Motor neuron (in vitro differentiated cells): Measurements from ENCODE around the gene SNIP1. TPM values are rescaled to one million over a fixed set of nuclear protein-coding genes. Genes with fewer than 3 reads are reported as not detected.
"Not testable (repeated sequence)": the region's sequence is repeated elsewhere in the genome, so short reads cannot be mapped to it uniquely, and the experiment has no call there.

Experiments
- ATAC-seq, 8 experiments: fragments of 200-7000 bp; cut with Tn5 transposase; replicated peaks in 6 of 8; 2 replicates each; pipeline ENCODE4 v1.8.0; 2021; ENCODE audit warnings: mild to moderate bottlenecking in 8 of 8, moderate library complexity in 8 of 8
- H3K27ac ChIP-seq, 2 donors: fragments of 250-450 bp; sonication (Bioruptor Pico); 2 replicates each; pipeline ENCODE4 v1.9.0; 2021; ENCODE audit warnings: antibody characterized with exemption in 2 of 2, mild to moderate bottlenecking in 2 of 2, moderate library complexity in 1 of 2
- H3K4me1 ChIP-seq, 2 donors: fragments of 250-450 bp; sonication (Bioruptor Pico); replicated peaks in 1 of 2; 2 replicates each; pipeline ENCODE4 v1.6.1; 2021; ENCODE audit warnings: antibody characterized with exemption in 2 of 2, mild to moderate bottlenecking in 2 of 2, moderate library complexity in 1 of 2
- H3K4me3 ChIP-seq, 5 donors: fragments of 250-450 bp; sonication (Bioruptor Pico); 2 replicates each; pipeline ENCODE4 v1.9.0; 2021; ENCODE audit warnings: antibody characterized with exemption in 5 of 5, mild to moderate bottlenecking in 5 of 5, moderate library complexity in 4 of 5
- WGBS, 10 experiments: fragments of 450-650 bp; shearing (Covaris generic); methylation state at CpG; one replicate each; pipeline ENCODE4 v1.0.0; 2022; 5-methylcytosine and 5-hydroxymethylcytosine counted together
- in situ Hi-C, 9 experiments: fragments of 400-800 bp; cut with MboI; loops; one replicate each; pipeline ENCODE4 v1.15.0; 2021; ENCODE audit warnings: low sequenced_read_pairs in 9 of 9, low pct_unique_long_range_greater_than_20kb in 2 of 9; ENCODE audit not compliant: unreplicated experiment in 9 of 9
- total RNA-seq, 8 experiments: library from RNA; unstranded; fragments of 300-600 nt; gene quantifications; 2 replicates each; pipeline versions ENCODE4 v1.2.3 to v1.2.4, GENCODE V29; 2022

SNIP1 gene
- total RNA-seq, result 10 to 100 TPM in 7 of 8 experiments, 1 to 10 TPM in 1; 8.5 to 25.1 (median 16.4) TPM

- peak within 1 kb of the TSS; percentile 74 to 99 (median 93) for H3K4me3 ChIP-seq
- in situ Hi-C loops, result no loop called here
- H3K4me1 ChIP-seq, result peaks cover 16 to 19% of the 10 kb centered on the region in 2 donors
- ATAC-seq, result peak; percentile 68 to 91 (median 74)
- H3K27ac ChIP-seq, result peak within 1 kb of the TSS; percentile 70 to 94
- 7 to 100% (median 48%) methylated on average over 1 to 27 of the region's 54 CpGs for WGBS, 10 experiments
These were observed at the start of gene SNIP1 for GRCh38 chr1:37553927-37554808. TSS of gene SNIP1 (minus strand) at chr1:37554293. CDS start at chr1:37554229, 64 bp downstream.

GRCh38 chr1:37602750-37603694 lies 48.9 kb upstream of the SNIP1 start:
- 13 to 33% (median 27%) methylated on average over 2 to 8 of the region's 8 CpGs for WGBS, 10 experiments
- in situ Hi-C loops, result loop anchor here in 2 of 9 experiments (10.0 kb wide), 2 partner anchors 72 to 82 kb away; no protein-coding TSS in a partner anchor
- peaks cover 3% of the 10 kb centered on the region in 2 donors for H3K4me1 ChIP-seq
- H3K27ac ChIP-seq, result no peak overlapping the region
- peak; percentile 64 to 88 (median 78) for ATAC-seq
- no peak overlapping the region for H3K4me3 ChIP-seq

GRCh38 chr1:37601441-37601840 lies 47.3 kb upstream of the SNIP1 start:
- ATAC-seq, result no peak
- Histone ChIP-seq H3K4me1 (peaks cover 3% of the 10 kb centered on the region in 2 donors), H3K27ac (no peak overlapping the region), H3K4me3 (no peak overlapping the region)
- in situ Hi-C loops, result loop anchor here in 2 of 9 experiments (10.0 kb wide), 2 partner anchors 73 to 83 kb away; no protein-coding TSS in a partner anchor

GRCh38 chr1:37599940-37600339 lies 45.8 kb upstream of the SNIP1 start:
- in situ Hi-C loops, result loop anchor here in 2 of 9 experiments (10.0 kb wide), 2 partner anchors 75 to 85 kb away; no protein-coding TSS in a partner anchor
- Histone ChIP-seq H3K4me3 (no peak overlapping the region), H3K4me1 (peaks cover 3 to 4% of the 10 kb centered on the region in 2 donors), H3K27ac (no peak overlapping the region)
- no peak for ATAC-seq
- 0 to 88% (median 53%) methylated on average over 1 to 5 of the region's 5 CpGs; no CpG with 5 or more reads in 2 of the 10 experiments for WGBS, 10 experiments

- H3K27ac ChIP-seq, result no peak overlapping the region
- in situ Hi-C loops, result no loop called here
- peaks cover 5 to 13% of the 10 kb centered on the region in 2 donors for H3K4me1 ChIP-seq
- WGBS, 10 experiments, result 0 to 38% (median 0%) methylated on average over 1 to 3 of the region's 3 CpGs; no CpG with 5 or more reads in 2 of the 10 experiments
- ATAC-seq, result peak; percentile 8 to 55 (median 44)
- H3K4me3 ChIP-seq, result peak overlapping the region; percentile 52 to 96 (median 84)
These were observed 42.1 kb upstream of the SNIP1 start for GRCh38 chr1:37596182-37596667.

GRCh38 chr1:37595440-37596181 lies 41.5 kb upstream of the SNIP1 start, which contains the start of gene GNL2:
TSS of gene GNL2 (minus strand) at chr1:37595937. CDS start at chr1:37595822, 115 bp downstream.
- in situ Hi-C loops, result no loop called here
- Histone ChIP-seq H3K4me3 (peak within 1 kb of the TSS; percentile 52 to 96 (median 84)), H3K4me1 (peaks cover 5 to 13% of the 10 kb centered on the region in 2 donors), H3K27ac (peak within 1 kb of the TSS; percentile 82 to 96)
- 0 to 20% (median 0%) methylated on average over 1 to 29 of the region's 51 CpGs; no CpG with 5 or more reads in 2 of the 10 experiments for WGBS, 10 experiments
- peak; percentile 97 to 99 (median 99) for ATAC-seq

- ATAC-seq, result no peak
- 83 to 96% (median 93%) methylated on average over 2 to 6 of the region's 6 CpGs; no CpG with 5 or more reads in 2 of the 10 experiments for WGBS, 10 experiments
- in situ Hi-C loops, result no loop called here
- H3K4me3 ChIP-seq, result peak overlapping the region in 1 of 5 donors; percentile 92
- peaks cover 5 to 13% of the 10 kb centered on the region in 2 donors for H3K4me1 ChIP-seq
- H3K27ac ChIP-seq, result no peak overlapping the region
These were observed 39.6 kb upstream of the SNIP1 start for GRCh38 chr1:37593726-37594125.

GRCh38 chr1:37588939-37589338 lies 34.8 kb upstream of the SNIP1 start:
- Histone ChIP-seq H3K4me3 (no peak overlapping the region), H3K4me1 (peaks cover 0 to 3% of the 10 kb centered on the region in 2 donors), H3K27ac (no peak overlapping the region)
- in situ Hi-C loops, result no loop called here
- ATAC-seq, result no peak
- 67 to 100% (median 100%) methylated on average over 1 to 2 of the region's 2 CpGs; no CpG with 5 or more reads in 1 of the 10 experiments for whole genome bisulfite sequencing, 10 experiments

- H3K4me3 ChIP-seq, in situ Hi-C loops, H3K27ac ChIP-seq, H3K4me1 ChIP-seq, ATAC-seq: not testable (repeated sequence)
- 62 to 100% (median 93%) methylated on average over 2 to 3 of the region's 4 CpGs; no CpG with 5 or more reads in 1 of the 10 experiments for WGBS, 10 experiments
These were observed 30.5 kb upstream of the SNIP1 start for GRCh38 chr1:37584544-37584943.

- in situ Hi-C loops, result no loop called here
- no peak for ATAC-seq
- WGBS, 10 experiments, result 38 to 100% (median 86%) methylated on average over 1 to 5 of the region's 5 CpGs; no CpG with 5 or more reads in 1 of the 10 experiments
- Histone ChIP-seq H3K27ac (no peak overlapping the region), H3K4me1 (no peaks in the 10 kb centered on the region), H3K4me3 (no peak overlapping the region)
These were observed 21.6 kb upstream of the SNIP1 start for GRCh38 chr1:37575692-37576091.

GRCh38 chr1:37574834-37575480 lies 20.9 kb upstream of the SNIP1 start:
- no peak overlapping the region for H3K27ac ChIP-seq
- in situ Hi-C loops, result no loop called here
- WGBS, 10 experiments, result 28 to 100% (median 94%) methylated on average over 2 to 7 of the region's 7 CpGs; no CpG with 5 or more reads in 2 of the 10 experiments
- no peak overlapping the region for H3K4me3 ChIP-seq
- no peaks in the 10 kb centered on the region for H3K4me1 ChIP-seq
- ATAC-seq, result no peak
